Calu3 (cell line): ENCODE data around the gene SAMMSON. TPM values are rescaled to one million over a fixed set of nuclear protein-coding genes. Genes with fewer than 3 reads are reported as not detected.

Source experiments
- BruUV-seq: library from RNA; stranded (reverse); fragments of 400-500 nt; replicated peaks from 2 replicates; lab custom pipeline; 2021; lab: Mats Ljungman, UMichigan
- CTCF ChIA-PET: fragments of 300-600 bp; sonication (Branson Sonifier 250); formaldehyde crosslinking; loops from one replicate; lab custom pipeline; 2022; ENCODE audit warnings: antibody characterized with exemption; lab: Charles Lee
- DNase-seq: peaks from one replicate; pipeline ENCODE4 v3.0.0; 2022
- H3K27ac Mint-ChIP-seq: one replicate; pipeline ENCODE4 v1.8.0; 2022; ENCODE audit warnings: mixed read lengths; ENCODE audit not compliant: unreplicated experiment
- H3K27me3 Mint-ChIP-seq: one replicate; pipeline ENCODE4 v1.8.0; 2022; ENCODE audit warnings: mixed read lengths; ENCODE audit not compliant: unreplicated experiment
- H3K36me3 Mint-ChIP-seq: one replicate; pipeline ENCODE4 v1.8.0; 2022; ENCODE audit warnings: mild to moderate bottlenecking, moderate library complexity, mixed read lengths; ENCODE audit not compliant: insufficient read depth, unreplicated experiment
- H3K4me1 Mint-ChIP-seq: one replicate; pipeline ENCODE4 v1.8.0; 2022; ENCODE audit warnings: mild to moderate bottlenecking, low read depth, mixed read lengths; ENCODE audit not compliant: unreplicated experiment
- H3K4me3 Mint-ChIP-seq: one replicate; pipeline ENCODE4 v1.8.0; 2022; ENCODE audit warnings: mild to moderate bottlenecking, low read depth, moderate library complexity, mixed read lengths; ENCODE audit not compliant: unreplicated experiment
- H3K9me3 Mint-ChIP-seq: one replicate; pipeline ENCODE4 v1.8.0; 2022; ENCODE audit warnings: low read depth, mixed read lengths; ENCODE audit not compliant: unreplicated experiment
- CTCF ChIP-seq: fragments of 200-600 bp; IDR thresholded peaks from one replicate; pipeline ENCODE4 v1.8.0; 2022; ENCODE audit warnings: antibody characterized with exemption; ENCODE audit not compliant: unreplicated experiment
- intact Hi-C: fragments of 100-400 bp; cut with micrococcal nuclease; formaldehyde crosslinking; loops from one replicate; pipeline ENCODE4 v1.10.0; 2022; ENCODE audit not compliant: unreplicated experiment
- total RNA-seq: library from RNA; stranded (reverse); gene quantifications from 2 replicates; pipeline ENCODE4 v1.2.3, GENCODE V29; 2022

Gene SAMMSON
- total RNA-seq, 1 experiment from 2014 or later = not detected

GRCh38 chr3:70006089-70006488 is 6.6 kb downstream of the SAMMSON start:
- TF ChIP-seq CTCF = no peak
- no peak for DNase-seq
- Mint-ChIP-seq H3K27ac (no peak overlapping the region), H3K4me3 (no peak overlapping the region), H3K4me1 (no peaks in the 10 kb centered on the region), H3K27me3 (no peaks in the 10 kb centered on the region), H3K36me3 (no peaks in the 10 kb centered on the region), H3K9me3 (peaks cover 3% of the 10 kb centered on the region)
- no TSS peak for BruUV-seq
- CTCF ChIA-PET = no interaction called here
- intact Hi-C loops = no loop called here

GRCh38 chr3:70010346-70010745 is 10.8 kb downstream of the SAMMSON start:
- H3K27ac Mint-ChIP-seq = no peak overlapping the region
- no peaks in the 10 kb centered on the region for H3K4me1 Mint-ChIP-seq
- peaks cover 3% of the 10 kb centered on the region for H3K9me3 Mint-ChIP-seq
- no peaks in the 10 kb centered on the region for H3K36me3 Mint-ChIP-seq
- intact Hi-C loops = no loop called here
- BruUV-seq = no TSS peak
- no peak overlapping the region for H3K4me3 Mint-ChIP-seq
- H3K27me3 Mint-ChIP-seq = peaks cover 8% of the 10 kb centered on the region
- no peak for TF ChIP-seq CTCF
- CTCF ChIA-PET = no interaction called here
- DNase-seq = no peak

GRCh38 chr3:70011582-70011981 is 12.0 kb downstream of the SAMMSON start:
- BruUV-seq = no TSS peak
- Mint-ChIP-seq H3K4me3 (no peak overlapping the region), H3K36me3 (no peaks in the 10 kb centered on the region), H3K9me3 (peaks cover 3% of the 10 kb centered on the region), H3K27ac (no peak overlapping the region), H3K27me3 (peaks cover 8% of the 10 kb centered on the region), H3K4me1 (no peaks in the 10 kb centered on the region)
- intact Hi-C loops = no loop called here
- no peak for TF ChIP-seq CTCF
- DNase-seq = no peak
- CTCF ChIA-PET = no interaction called here

- TF ChIP-seq CTCF = no peak
- intact Hi-C loops = no loop called here
- H3K4me1 Mint-ChIP-seq = no peaks in the 10 kb centered on the region
- no peak overlapping the region for H3K4me3 Mint-ChIP-seq
- CTCF ChIA-PET = no interaction called here
- H3K9me3 Mint-ChIP-seq = no peaks in the 10 kb centered on the region
- DNase-seq = no peak
- BruUV-seq = no TSS peak
- no peaks in the 10 kb centered on the region for H3K27me3 Mint-ChIP-seq
- no peak overlapping the region for H3K27ac Mint-ChIP-seq
- H3K36me3 Mint-ChIP-seq = no peaks in the 10 kb centered on the region
These were observed 21.6 kb downstream of the SAMMSON start for GRCh38 chr3:70020906-70021660.
